Liver (tissue), 9 donors: ENCODE data around the gene DDX56. TPM values are rescaled to one million over a fixed set of nuclear protein-coding genes. Genes with fewer than 3 reads are reported as not detected.

Source experiments
- DNase-seq: peaks from one replicate; pipeline ENCODE4 v3.0.0-alpha.2; 2017; ENCODE audit warnings: low spot score
- H3K27ac ChIP-seq, 2 donors: one replicate each; pipeline ENCODE4 v1.7.0; 2013; ENCODE audit warnings: inconsistent platforms in 2 of 2, low read length in 2 of 2, control low read depth in 1 of 2, low read depth in 1 of 2, mild to moderate bottlenecking in 1 of 2
- H3K27me3 ChIP-seq, 4 donors: one replicate each; pipeline versions ENCODE4 v1.6.1 to v1.7.0; 2013; ENCODE audit warnings: low read length in 3 of 4, inconsistent platforms in 1 of 4, mild to moderate bottlenecking in 1 of 4, moderate library complexity in 1 of 4; ENCODE audit not compliant: control insufficient read depth in 4 of 4, insufficient read depth in 4 of 4
- H3K36me3 ChIP-seq, 4 donors: one replicate each; pipeline versions ENCODE4 v1.6.1 to v1.7.0; 2013; ENCODE audit warnings: low read length in 3 of 4, mild to moderate bottlenecking in 3 of 4, low read depth in 1 of 4, moderate library complexity in 1 of 4; ENCODE audit not compliant: control insufficient read depth in 4 of 4, insufficient read depth in 3 of 4
- H3K4me1 ChIP-seq, 4 donors: one replicate each; pipeline versions ENCODE4 v1.6.1 to v1.7.0; 2013; ENCODE audit warnings: low read length in 3 of 4, mild to moderate bottlenecking in 3 of 4, moderate library complexity in 1 of 4; ENCODE audit not compliant: control insufficient read depth in 4 of 4, insufficient read depth in 4 of 4
- H3K4me3 ChIP-seq, 3 donors: one replicate each; pipeline versions ENCODE4 v1.6.1 to v1.7.0; 2013; ENCODE audit warnings: low read length in 3 of 3, control low read depth in 1 of 3, low read depth in 1 of 3, mild to moderate bottlenecking in 1 of 3
- H3K9ac ChIP-seq, 2 donors: one replicate each; pipeline ENCODE4 v1.7.0; 2013; ENCODE audit warnings: low read length in 2 of 2, mild to moderate bottlenecking in 2 of 2, moderate library complexity in 2 of 2, control low read depth in 1 of 2, low read depth in 1 of 2
- H3K9me3 ChIP-seq, 4 donors: one replicate each; pipeline versions ENCODE4 v1.6.1 to v1.7.0; 2013; ENCODE audit warnings: low read length in 3 of 4; ENCODE audit not compliant: control insufficient read depth in 4 of 4
- EGR1 ChIP-seq, 2 donors: IDR thresholded peaks; 2 replicates each; pipeline ENCODE4 v1.6.1; 2016 to 2018; ENCODE audit warnings: antibody characterized with exemption in 2 of 2, low read depth in 2 of 2
- FOXA1 ChIP-seq: IDR thresholded peaks from 2 replicates; pipeline ENCODE4 v1.6.1; 2016; ENCODE audit warnings: antibody characterized with exemption
- FOXA2 ChIP-seq: IDR thresholded peaks from 2 replicates; pipeline ENCODE4 v1.6.1; 2016; ENCODE audit warnings: antibody characterized with exemption
- GABPA ChIP-seq, 2 donors: IDR thresholded peaks in 1 of 2; conservative IDR thresholded peaks in 1 of 2; 2 replicates each; pipeline ENCODE4 v1.6.1; 2016; ENCODE audit warnings: antibody characterized with exemption in 2 of 2, mild to moderate bottlenecking in 1 of 2, moderate library complexity in 1 of 2
- HNF4A ChIP-seq, 2 donors: conservative IDR thresholded peaks; 2 replicates each; pipeline ENCODE4 v1.6.1; 2016; ENCODE audit warnings: antibody characterized with exemption in 2 of 2, mild to moderate bottlenecking in 2 of 2
- HNF4G ChIP-seq: IDR thresholded peaks from 2 replicates; pipeline ENCODE4 v1.6.1; 2016; ENCODE audit warnings: antibody characterized with exemption
- JUND ChIP-seq, 2 donors: IDR thresholded peaks; 2 replicates each; pipeline ENCODE4 v1.6.1; 2016; ENCODE audit warnings: antibody characterized with exemption in 2 of 2
- NR2F2 ChIP-seq: IDR thresholded peaks from 2 replicates; pipeline ENCODE4 v1.6.1; 2016; ENCODE audit warnings: antibody characterized with exemption
- RAD21 ChIP-seq, 2 donors: IDR thresholded peaks; 2 replicates each; pipeline ENCODE4 v1.6.1; 2016; ENCODE audit warnings: antibody characterized with exemption in 2 of 2, mild to moderate bottlenecking in 2 of 2
- RXRA ChIP-seq, 2 donors: IDR thresholded peaks; 2 replicates each; pipeline ENCODE4 v1.6.1; 2017 to 2018; ENCODE audit warnings: antibody characterized with exemption in 2 of 2, mild to moderate bottlenecking in 1 of 2
- SP1 ChIP-seq: IDR thresholded peaks from 2 replicates; pipeline ENCODE4 v1.6.1; 2018; ENCODE audit warnings: antibody characterized with exemption, mild to moderate bottlenecking
- TAF1 ChIP-seq: conservative IDR thresholded peaks from 2 replicates; pipeline ENCODE4 v1.6.1; 2016; ENCODE audit warnings: antibody characterized with exemption, mild to moderate bottlenecking
- YY1 ChIP-seq: IDR thresholded peaks from 2 replicates; pipeline ENCODE4 v1.6.1; 2016; ENCODE audit warnings: antibody characterized with exemption, mild to moderate bottlenecking
- WGBS: extraction: QIAGEN DNeasy Blood & Tissue Kit; methylation state at CpG from one replicate; pipeline ENCODE4 v1.1.7; 2013; 5-methylcytosine and 5-hydroxymethylcytosine counted together
- polyA plus RNA-seq, 2 donors: library from polyadenylated mRNA; stranded (reverse) in 1 of 2; unstranded in 1 of 2; fragments of 200-250 nt in 1 of 2; fragments of >200 nt in 1 of 2; fragmentation: Nextera tagmentation in 1 of 2; extraction: Ambion mirVana in 1 of 2; gene quantifications; one replicate each; pipeline versions ENCODE4 v1.2.1 to v1.2.3, GENCODE V29; 2013 to 2015
- total RNA-seq, 2 donors: library from RNA; depleted of rRNA; stranded (reverse); fragments of >200 nt; gene quantifications; one replicate each; pipeline ENCODE4 v1.2.3, GENCODE V29; 2014
- TF ChIP-seq, protein P1 (sequence below): IDR thresholded peaks from 2 replicates; pipeline ENCODE4 v1.6.1; 2016; ENCODE audit warnings: antibody characterized with exemption
- TF ChIP-seq, protein P2 (sequence below): fragments of 150-350 bp; IDR thresholded peaks from 2 replicates; pipeline ENCODE4 v1.5.1; 2017; ENCODE audit warnings: improper control_type of control experiment, low read depth, low read length; ENCODE audit not compliant: missing input control
- TF ChIP-seq, protein P3 (sequence below): IDR thresholded peaks from 2 replicates; pipeline ENCODE4 v1.6.1; 2016; ENCODE audit warnings: antibody characterized with exemption
- TF ChIP-seq, protein P4 (sequence below): IDR thresholded peaks from 2 replicates; pipeline ENCODE4 v1.6.1; 2016; ENCODE audit warnings: antibody characterized with exemption, mild to moderate bottlenecking
- TF ChIP-seq, protein P5 (sequence below): IDR thresholded peaks from 2 replicates; pipeline ENCODE4 v1.6.1; 2016; ENCODE audit warnings: antibody characterized with exemption
- donor health status: healthy.
- donor health status: healthy.
- donor health status: healthy.
- donor health status: healthy.
- donor health status: healthy.

Gene DDX56
- total and polyA plus RNA-seq, 4 donors, result 24.3 to 42.1 (median 31.9) TPM

DNA sequence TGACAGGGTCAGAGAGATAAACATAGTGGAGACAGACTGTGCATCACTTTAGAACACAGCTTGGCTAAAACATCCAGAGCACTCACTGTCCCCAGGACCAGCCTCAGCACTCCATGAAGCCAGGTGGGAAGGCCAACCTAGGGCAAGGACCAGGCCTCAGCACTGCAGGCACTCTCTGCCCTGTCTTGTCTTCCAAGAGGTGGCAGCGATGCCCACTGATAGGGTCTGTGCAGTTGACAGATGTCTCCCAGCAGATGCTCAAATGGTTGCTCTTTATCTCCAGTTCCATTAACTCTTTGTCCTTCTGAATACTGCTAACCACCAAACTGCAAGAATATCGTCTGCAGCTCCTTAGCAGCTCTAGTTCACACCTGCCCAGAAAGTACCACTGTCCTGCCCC is 9.1 kb downstream of the DDX56 start:
- Histone ChIP-seq H3K9me3 (no peaks in the 10 kb centered on the region), H3K27me3 (no peaks in the 10 kb centered on the region), H3K9ac (no peak overlapping the region), H3K4me1 (peaks cover 8 to 34% (median 25%) of the 10 kb centered on the region in 4 donors), H3K36me3 (peaks cover 13 to 37% (median 32%) of the 10 kb centered on the region in 4 donors), H3K4me3 (no peak overlapping the region), H3K27ac (no peak overlapping the region)
- TF ChIP-seq NR2F2, result no peak
- TF ChIP-seq, protein P1, sequence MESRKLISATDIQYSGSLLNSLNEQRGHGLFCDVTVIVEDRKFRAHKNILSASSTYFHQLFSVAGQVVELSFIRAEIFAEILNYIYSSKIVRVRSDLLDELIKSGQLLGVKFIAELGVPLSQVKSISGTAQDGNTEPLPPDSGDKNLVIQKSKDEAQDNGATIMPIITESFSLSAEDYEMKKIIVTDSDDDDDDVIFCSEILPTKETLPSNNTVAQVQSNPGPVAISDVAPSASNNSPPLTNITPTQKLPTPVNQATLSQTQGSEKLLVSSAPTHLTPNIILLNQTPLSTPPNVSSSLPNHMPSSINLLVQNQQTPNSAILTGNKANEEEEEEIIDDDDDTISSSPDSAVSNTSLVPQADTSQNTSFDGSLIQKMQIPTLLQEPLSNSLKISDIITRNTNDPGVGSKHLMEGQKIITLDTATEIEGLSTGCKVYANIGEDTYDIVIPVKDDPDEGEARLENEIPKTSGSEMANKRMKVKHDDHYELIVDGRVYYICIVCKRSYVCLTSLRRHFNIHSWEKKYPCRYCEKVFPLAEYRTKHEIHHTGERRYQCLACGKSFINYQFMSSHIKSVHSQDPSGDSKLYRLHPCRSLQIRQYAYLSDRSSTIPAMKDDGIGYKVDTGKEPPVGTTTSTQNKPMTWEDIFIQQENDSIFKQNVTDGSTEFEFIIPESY, result no peak
- TF ChIP-seq EGR1 (IDR thresholded peaks at IDR 0.05; ENCODE audit: low read depth in 2 of 2), result no peak
- TF ChIP-seq RXRA (IDR thresholded peaks at IDR 0.05), result no peak
- TF ChIP-seq, protein P2, sequence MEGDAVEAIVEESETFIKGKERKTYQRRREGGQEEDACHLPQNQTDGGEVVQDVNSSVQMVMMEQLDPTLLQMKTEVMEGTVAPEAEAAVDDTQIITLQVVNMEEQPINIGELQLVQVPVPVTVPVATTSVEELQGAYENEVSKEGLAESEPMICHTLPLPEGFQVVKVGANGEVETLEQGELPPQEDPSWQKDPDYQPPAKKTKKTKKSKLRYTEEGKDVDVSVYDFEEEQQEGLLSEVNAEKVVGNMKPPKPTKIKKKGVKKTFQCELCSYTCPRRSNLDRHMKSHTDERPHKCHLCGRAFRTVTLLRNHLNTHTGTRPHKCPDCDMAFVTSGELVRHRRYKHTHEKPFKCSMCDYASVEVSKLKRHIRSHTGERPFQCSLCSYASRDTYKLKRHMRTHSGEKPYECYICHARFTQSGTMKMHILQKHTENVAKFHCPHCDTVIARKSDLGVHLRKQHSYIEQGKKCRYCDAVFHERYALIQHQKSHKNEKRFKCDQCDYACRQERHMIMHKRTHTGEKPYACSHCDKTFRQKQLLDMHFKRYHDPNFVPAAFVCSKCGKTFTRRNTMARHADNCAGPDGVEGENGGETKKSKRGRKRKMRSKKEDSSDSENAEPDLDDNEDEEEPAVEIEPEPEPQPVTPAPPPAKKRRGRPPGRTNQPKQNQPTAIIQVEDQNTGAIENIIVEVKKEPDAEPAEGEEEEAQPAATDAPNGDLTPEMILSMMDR, result no peak
- 91% methylated on average over 2 of the region's 2 CpGs for WGBS
- DNase-seq, result no peak

DNA sequence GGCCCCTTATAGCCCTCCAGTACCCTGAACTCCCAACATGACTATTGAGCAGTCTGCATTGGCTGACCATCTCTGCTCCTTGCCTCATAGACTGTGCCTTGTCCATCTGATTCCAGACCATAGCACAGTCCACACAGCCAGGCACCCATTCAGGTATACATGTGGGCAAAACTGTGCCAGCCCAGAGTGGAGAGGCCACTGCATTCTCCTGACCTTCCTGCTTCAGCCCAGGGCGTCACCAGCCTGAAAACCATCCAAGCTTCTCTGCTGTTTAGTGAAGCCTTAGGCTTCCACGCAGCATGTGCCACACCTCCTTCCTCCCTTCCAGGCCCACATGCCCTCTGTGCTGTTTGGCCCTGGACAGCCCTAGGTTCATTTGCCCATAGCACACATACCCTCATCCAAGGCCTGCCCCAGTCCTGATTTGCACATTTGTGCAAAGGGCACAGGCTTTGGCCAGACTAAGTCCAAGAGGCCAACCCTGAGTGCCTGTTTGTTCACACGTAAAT is 10.5 kb downstream of the DDX56 start:
- Histone ChIP-seq H3K27me3 (no peaks in the 10 kb centered on the region), H3K36me3 (peaks cover 9 to 23% (median 19%) of the 10 kb centered on the region in 4 donors), H3K9ac (no peak overlapping the region), H3K4me3 (no peak overlapping the region), H3K9me3 (no peaks in the 10 kb centered on the region), H3K27ac (peak overlapping the region; percentile 61 to 69), H3K4me1 (peaks cover 8 to 33% (median 24%) of the 10 kb centered on the region in 4 donors)
- DNase-seq, result no peak
- 36% methylated on average over 3 of the region's 3 CpGs for WGBS
- TF ChIP-seq HNF4G (peak; percentile 96), EGR1 (IDR thresholded peaks at IDR 0.05; ENCODE audit: low read depth in 2 of 2) (peak in 1 of 2 donors; percentile 73), TAF1 (no peak), RXRA (IDR thresholded peaks at IDR 0.05) (peak; percentile 97 to 99), HNF4A (conservative IDR thresholded peaks at IDR 0.05) (peak; percentile 99), FOXA1 (peak; percentile 75), YY1 (peak; percentile 89), NR2F2 (peak; percentile 78), SP1 (peak; percentile 98), FOXA2 (peak; percentile 64), RAD21 (IDR thresholded peaks at IDR 0.05) (peak; percentile 40 to 70), GABPA (IDR thresholded peaks at IDR 0.05 in 1 of 2, conservative IDR thresholded peaks at IDR 0.05 in 1 of 2) (peak in 1 of 2 donors; percentile 73), JUND (IDR thresholded peaks at IDR 0.05) (peak; percentile 69 to 90)
- TF ChIP-seq, protein P3, sequence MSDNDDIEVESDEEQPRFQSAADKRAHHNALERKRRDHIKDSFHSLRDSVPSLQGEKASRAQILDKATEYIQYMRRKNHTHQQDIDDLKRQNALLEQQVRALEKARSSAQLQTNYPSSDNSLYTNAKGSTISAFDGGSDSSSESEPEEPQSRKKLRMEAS, result peak; percentile 98
- TF ChIP-seq, protein P2, result no peak
- TF ChIP-seq, protein P4, sequence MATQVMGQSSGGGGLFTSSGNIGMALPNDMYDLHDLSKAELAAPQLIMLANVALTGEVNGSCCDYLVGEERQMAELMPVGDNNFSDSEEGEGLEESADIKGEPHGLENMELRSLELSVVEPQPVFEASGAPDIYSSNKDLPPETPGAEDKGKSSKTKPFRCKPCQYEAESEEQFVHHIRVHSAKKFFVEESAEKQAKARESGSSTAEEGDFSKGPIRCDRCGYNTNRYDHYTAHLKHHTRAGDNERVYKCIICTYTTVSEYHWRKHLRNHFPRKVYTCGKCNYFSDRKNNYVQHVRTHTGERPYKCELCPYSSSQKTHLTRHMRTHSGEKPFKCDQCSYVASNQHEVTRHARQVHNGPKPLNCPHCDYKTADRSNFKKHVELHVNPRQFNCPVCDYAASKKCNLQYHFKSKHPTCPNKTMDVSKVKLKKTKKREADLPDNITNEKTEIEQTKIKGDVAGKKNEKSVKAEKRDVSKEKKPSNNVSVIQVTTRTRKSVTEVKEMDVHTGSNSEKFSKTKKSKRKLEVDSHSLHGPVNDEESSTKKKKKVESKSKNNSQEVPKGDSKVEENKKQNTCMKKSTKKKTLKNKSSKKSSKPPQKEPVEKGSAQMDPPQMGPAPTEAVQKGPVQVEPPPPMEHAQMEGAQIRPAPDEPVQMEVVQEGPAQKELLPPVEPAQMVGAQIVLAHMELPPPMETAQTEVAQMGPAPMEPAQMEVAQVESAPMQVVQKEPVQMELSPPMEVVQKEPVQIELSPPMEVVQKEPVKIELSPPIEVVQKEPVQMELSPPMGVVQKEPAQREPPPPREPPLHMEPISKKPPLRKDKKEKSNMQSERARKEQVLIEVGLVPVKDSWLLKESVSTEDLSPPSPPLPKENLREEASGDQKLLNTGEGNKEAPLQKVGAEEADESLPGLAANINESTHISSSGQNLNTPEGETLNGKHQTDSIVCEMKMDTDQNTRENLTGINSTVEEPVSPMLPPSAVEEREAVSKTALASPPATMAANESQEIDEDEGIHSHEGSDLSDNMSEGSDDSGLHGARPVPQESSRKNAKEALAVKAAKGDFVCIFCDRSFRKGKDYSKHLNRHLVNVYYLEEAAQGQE, result peak; percentile 82
- TF ChIP-seq, protein P1, result peak; percentile 90
- TF ChIP-seq, protein P5, sequence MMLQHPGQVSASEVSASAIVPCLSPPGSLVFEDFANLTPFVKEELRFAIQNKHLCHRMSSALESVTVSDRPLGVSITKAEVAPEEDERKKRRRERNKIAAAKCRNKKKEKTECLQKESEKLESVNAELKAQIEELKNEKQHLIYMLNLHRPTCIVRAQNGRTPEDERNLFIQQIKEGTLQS, result peak; percentile 56
